OCI-LY1 (cell line): ENCODE data around the gene HELT.

ENCODE experiments used
- H2AFZ ChIP-seq: fragments of 200-600 bp; sonication (generic), shearing (Covaris generic); 2 replicates; pipeline ENCODE4 v1.6.0; 2014; ENCODE audit warnings: antibody characterized with exemption, mild to moderate bottlenecking, low read length
- H3F3A ChIP-seq: fragments of 200-600 bp; sonication (generic), shearing (Covaris generic); 2 replicates; pipeline ENCODE4 v1.6.0; 2014; ENCODE audit warnings: mild to moderate bottlenecking, antibody characterized with exemption, low read length, moderate library complexity; ENCODE audit not compliant: insufficient read depth
- H3K27ac ChIP-seq: fragments of 200-600 bp; sonication (generic); 2 replicates; pipeline ENCODE4 v1.5.1; 2014; ENCODE audit warnings: low read length, mixed run types, mild to moderate bottlenecking, low read depth; ENCODE audit not compliant: poor library complexity, severe bottlenecking
- H3K27me3 ChIP-seq: fragments of 200-600 bp; sonication (generic); 2 replicates; pipeline ENCODE4 v1.6.0; 2014; ENCODE audit warnings: antibody characterized with exemption, mild to moderate bottlenecking, low read length, moderate library complexity; ENCODE audit not compliant: insufficient read depth
- H3K36me3 ChIP-seq: fragments of 200-600 bp; sonication (generic); 2 replicates; pipeline ENCODE4 v1.6.1; 2014; ENCODE audit warnings: mild to moderate bottlenecking, antibody characterized with exemption, low read length, moderate library complexity, mixed read lengths; ENCODE audit not compliant: insufficient read depth
- H3K4me1 ChIP-seq: fragments of 200-600 bp; sonication (generic); 2 replicates; pipeline ENCODE4 v1.5.1; 2014; ENCODE audit warnings: mild to moderate bottlenecking, low read length, moderate library complexity; ENCODE audit not compliant: insufficient read depth, severe bottlenecking
- H3K4me2 ChIP-seq: fragments of 200-600 bp; sonication (generic), shearing (Covaris generic); 2 replicates; pipeline ENCODE4 v1.6.1; 2014; ENCODE audit warnings: low read length
- H3K4me3 ChIP-seq: fragments of 200-600 bp; sonication (generic); 2 replicates; pipeline ENCODE4 v1.5.1; 2014; ENCODE audit warnings: low read length, low read depth, mild to moderate bottlenecking, mixed read lengths; ENCODE audit not compliant: poor library complexity, severe bottlenecking
- H3K79me2 ChIP-seq: fragments of 200-600 bp; shearing (Covaris generic); 2 replicates; pipeline ENCODE4 v1.6.1; 2016; ENCODE audit warnings: mixed run types, low read length, mixed read lengths; ENCODE audit not compliant: insufficient read depth
- H3K9ac ChIP-seq: fragments of 200-600 bp; sonication (generic), shearing (Covaris generic); 2 replicates; pipeline ENCODE4 v1.6.1; 2014; ENCODE audit warnings: mild to moderate bottlenecking, low read length, mixed read lengths
- H3K9me2 ChIP-seq: fragments of 200-600 bp; sonication (generic), shearing (Covaris generic); 2 replicates; pipeline ENCODE4 v1.6.1; 2014; ENCODE audit warnings: low read depth, mild to moderate bottlenecking, low read length, mixed read lengths
- H3K9me3 ChIP-seq: fragments of 200-600 bp; shearing (Covaris generic); 2 replicates; pipeline ENCODE4 v1.6.1; 2014; ENCODE audit warnings: low read length, mixed read lengths
- H4K20me1 ChIP-seq: fragments of 200-600 bp; sonication (generic), shearing (Covaris generic); 2 replicates; pipeline ENCODE4 v1.6.0; 2016; ENCODE audit warnings: mild to moderate bottlenecking, low read length; ENCODE audit not compliant: insufficient read depth
- EZH2 ChIP-seq: fragments of 200-600 bp; sonication (generic), shearing (Covaris generic); IDR thresholded peaks from 2 replicates; pipeline ENCODE4 v1.8.0; 2017; ENCODE audit warnings: borderline replicate concordance, mixed run types, mild to moderate bottlenecking, antibody characterized with exemption, low read length, moderate library complexity, mixed read lengths
- TF ChIP-seq, protein P1 (sequence below): fragments of 200-600 bp; sonication (generic), shearing (Covaris generic); IDR thresholded peaks from 2 replicates; pipeline ENCODE4 v1.5.1; 2017; ENCODE audit warnings: mild to moderate bottlenecking, antibody characterized with exemption, low read length, moderate library complexity, mixed read lengths

The HELT gene

GRCh38 chr4:185020863-185021761, 2.8 kb downstream of the HELT start:
- TF ChIP-seq EZH2, result no peak
- TF ChIP-seq, protein P1, sequence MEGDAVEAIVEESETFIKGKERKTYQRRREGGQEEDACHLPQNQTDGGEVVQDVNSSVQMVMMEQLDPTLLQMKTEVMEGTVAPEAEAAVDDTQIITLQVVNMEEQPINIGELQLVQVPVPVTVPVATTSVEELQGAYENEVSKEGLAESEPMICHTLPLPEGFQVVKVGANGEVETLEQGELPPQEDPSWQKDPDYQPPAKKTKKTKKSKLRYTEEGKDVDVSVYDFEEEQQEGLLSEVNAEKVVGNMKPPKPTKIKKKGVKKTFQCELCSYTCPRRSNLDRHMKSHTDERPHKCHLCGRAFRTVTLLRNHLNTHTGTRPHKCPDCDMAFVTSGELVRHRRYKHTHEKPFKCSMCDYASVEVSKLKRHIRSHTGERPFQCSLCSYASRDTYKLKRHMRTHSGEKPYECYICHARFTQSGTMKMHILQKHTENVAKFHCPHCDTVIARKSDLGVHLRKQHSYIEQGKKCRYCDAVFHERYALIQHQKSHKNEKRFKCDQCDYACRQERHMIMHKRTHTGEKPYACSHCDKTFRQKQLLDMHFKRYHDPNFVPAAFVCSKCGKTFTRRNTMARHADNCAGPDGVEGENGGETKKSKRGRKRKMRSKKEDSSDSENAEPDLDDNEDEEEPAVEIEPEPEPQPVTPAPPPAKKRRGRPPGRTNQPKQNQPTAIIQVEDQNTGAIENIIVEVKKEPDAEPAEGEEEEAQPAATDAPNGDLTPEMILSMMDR, result no peak
- Histone ChIP-seq H3K9me2 (no peaks in the 10 kb centered on the region), H3K79me2 (no peaks in the 10 kb centered on the region), H3K4me2 (no peak overlapping the region), H3K4me1 (no peaks in the 10 kb centered on the region), H3K4me3 (no peak overlapping the region), H3K27ac (no peak overlapping the region), H3K9me3 (no peaks in the 10 kb centered on the region), H3K27me3 (no peaks in the 10 kb centered on the region), H3F3A (no peaks in the 10 kb centered on the region), H4K20me1 (no peaks in the 10 kb centered on the region), H2AFZ (no peak overlapping the region), H3K36me3 (no peaks in the 10 kb centered on the region), H3K9ac (no peak overlapping the region)

- H4K20me1 ChIP-seq, result no peaks in the 10 kb centered on the region
- no peaks in the 10 kb centered on the region for H3K27me3 ChIP-seq
- TF ChIP-seq EZH2, result no peak
- TF ChIP-seq, protein P1, result no peak
These were observed 5.2 kb downstream of the HELT start for GRCh38 chr4:185023471-185023870.

GRCh38 chr4:185028625-185029024, 10.3 kb downstream of the HELT start:
- Histone ChIP-seq H3K4me2 (no peak overlapping the region), H3K9me2 (no peaks in the 10 kb centered on the region), H3K9ac (no peak overlapping the region), H3K4me1 (no peaks in the 10 kb centered on the region), H2AFZ (no peak overlapping the region), H3K79me2 (no peaks in the 10 kb centered on the region), H3K27me3 (peaks cover 8% of the 10 kb centered on the region; the same call in 1 of the 2 replicates), H3K4me3 (no peak overlapping the region), H3F3A (no peaks in the 10 kb centered on the region), H3K9me3 (no peaks in the 10 kb centered on the region), H4K20me1 (no peaks in the 10 kb centered on the region), H3K36me3 (no peaks in the 10 kb centered on the region), H3K27ac (no peak overlapping the region)
- TF ChIP-seq EZH2, result no peak
- TF ChIP-seq, protein P1, result no peak

More at GRCh38 chr4:185023471-185023870, 5.2 kb downstream of the HELT start:
- no peaks in the 10 kb centered on the region for H3K4me1 ChIP-seq
- H3K4me2 ChIP-seq, result no peak overlapping the region
- no peak overlapping the region for H3K27ac ChIP-seq
- H3K9me3 ChIP-seq, result no peaks in the 10 kb centered on the region
- H2AFZ ChIP-seq, result no peak overlapping the region
- H3K79me2 ChIP-seq, result no peaks in the 10 kb centered on the region
- H3K4me3 ChIP-seq, result no peak overlapping the region
- H3K9ac ChIP-seq, result no peak overlapping the region
- H3K9me2 ChIP-seq, result no peaks in the 10 kb centered on the region
- no peaks in the 10 kb centered on the region for H3K36me3 ChIP-seq
- H3F3A ChIP-seq, result no peaks in the 10 kb centered on the region
